Loucy (cell line): Measurements from ENCODE around the gene CTAG2.
"Not testable (repeated sequence)": the region's sequence is repeated elsewhere in the genome, so short reads cannot be mapped to it uniquely, and the experiment has no call there.

Experiments used
- H2AFZ ChIP-seq: fragments of 200-600 bp; sonication (generic); 2 replicates; pipeline ENCODE4 v1.6.0; 2016; ENCODE audit warnings: antibody characterized with exemption, mild to moderate bottlenecking, low read length, moderate library complexity
- H3F3A ChIP-seq: fragments of 200-600 bp; 2 replicates; pipeline ENCODE4 v1.6.0; 2016; ENCODE audit warnings: antibody characterized with exemption, low read depth, mild to moderate bottlenecking
- H3K27me3 ChIP-seq: fragments of 200-600 bp; sonication (generic); 2 replicates; pipeline ENCODE4 v1.6.1; 2014; ENCODE audit warnings: low read length, mild to moderate bottlenecking; ENCODE audit not compliant: insufficient read depth, poor library complexity, severe bottlenecking
- H3K36me3 ChIP-seq: fragments of 200-600 bp; sonication (generic); 2 replicates; pipeline ENCODE4 v1.6.1; 2016; ENCODE audit warnings: low read length; ENCODE audit not compliant: insufficient read depth
- H3K4me1 ChIP-seq: fragments of 200-600 bp; sonication (generic); 2 replicates; pipeline ENCODE4 v1.5.1; 2014; ENCODE audit warnings: low read length, mild to moderate bottlenecking; ENCODE audit not compliant: insufficient read depth, poor library complexity, severe bottlenecking
- H3K4me2 ChIP-seq: fragments of 200-600 bp; sonication (generic); 2 replicates; pipeline ENCODE4 v1.6.0; 2014; ENCODE audit warnings: antibody characterized with exemption, low read length, low read depth, mild to moderate bottlenecking; ENCODE audit not compliant: poor library complexity, severe bottlenecking
- H3K4me3 ChIP-seq: fragments of 200-600 bp; sonication (generic); 2 replicates; pipeline ENCODE4 v1.5.1; 2014; ENCODE audit warnings: low read length, mild to moderate bottlenecking, mixed read lengths; ENCODE audit not compliant: poor library complexity, severe bottlenecking
- H3K79me2 ChIP-seq: fragments of 200-600 bp; sonication (generic); 2 replicates; pipeline ENCODE4 v1.6.1; 2014; ENCODE audit warnings: low read length; ENCODE audit not compliant: insufficient read depth
- H3K9ac ChIP-seq: fragments of 200-600 bp; sonication (generic); 2 replicates; pipeline ENCODE4 v1.6.0; 2014; ENCODE audit warnings: mild to moderate bottlenecking, low read depth, low read length, moderate library complexity; ENCODE audit not compliant: poor library complexity, severe bottlenecking
- H3K9me2 ChIP-seq: fragments of 200-600 bp; sonication (generic); replicated peaks from 2 replicates; pipeline ENCODE4 v1.6.1; 2016; ENCODE audit warnings: low read depth, low read length, mixed read lengths
- H3K9me3 ChIP-seq: fragments of 200-600 bp; sonication (generic); 2 replicates; pipeline ENCODE4 v1.6.1; 2014; ENCODE audit warnings: mild to moderate bottlenecking, antibody characterized with exemption, low read length, low read depth; ENCODE audit not compliant: insufficient read depth
- H4K20me1 ChIP-seq: fragments of 200-600 bp; sonication (generic); 2 replicates; pipeline ENCODE4 v1.6.0; 2014; ENCODE audit warnings: antibody characterized with exemption, low read length, mild to moderate bottlenecking; ENCODE audit not compliant: insufficient read depth, poor library complexity, severe bottlenecking
- CTCF ChIP-seq: fragments of 200-600 bp; sonication (generic); conservative IDR thresholded peaks from 2 replicates; pipeline ENCODE4 v1.5.1; 2014; ENCODE audit warnings: mild to moderate bottlenecking, antibody characterized with exemption, low read length
- EZH2phosphoT487 ChIP-seq: fragments of 200-600 bp; IDR thresholded peaks from 2 replicates; pipeline ENCODE4 v1.6.1; 2018; ENCODE audit warnings: antibody characterized with exemption, mild to moderate bottlenecking, moderate library complexity, borderline replicate concordance

The CTAG2 gene

DNA sequence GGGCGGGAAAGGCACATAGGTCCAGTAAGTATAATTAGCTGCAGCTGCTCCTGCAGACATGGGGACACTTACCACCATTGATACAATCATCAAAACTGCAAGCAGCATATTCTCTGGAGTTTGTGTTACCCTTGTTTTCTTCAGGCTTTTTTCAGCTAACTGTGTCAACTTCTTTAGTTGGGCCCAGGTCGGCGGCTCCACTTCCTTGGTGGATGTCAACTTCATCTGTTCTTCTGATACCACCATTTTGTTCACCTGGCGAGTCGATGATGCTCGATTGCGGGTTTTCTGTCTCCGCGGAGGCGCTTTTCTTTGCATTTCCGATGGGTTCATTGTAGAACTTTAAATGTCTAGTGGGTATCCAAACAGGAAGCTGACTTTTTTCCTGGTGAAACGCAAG lies 42.2 kb downstream of the CTAG2 start:
- H3K9me3 ChIP-seq, H3K27me3 ChIP-seq, H2AFZ ChIP-seq, H4K20me1 ChIP-seq, H3K9ac ChIP-seq, H3K79me2 ChIP-seq, H3K9me2 ChIP-seq, H3K4me2 ChIP-seq, H3K4me3 ChIP-seq, H3F3A ChIP-seq, H3K4me1 ChIP-seq, H3K36me3 ChIP-seq: not testable (repeated sequence)

- H3K4me1 ChIP-seq, H3K9me2 ChIP-seq, H3K27me3 ChIP-seq, H3F3A ChIP-seq, H2AFZ ChIP-seq, H3K9ac ChIP-seq, H3K4me2 ChIP-seq, H4K20me1 ChIP-seq, H3K9me3 ChIP-seq, H3K36me3 ChIP-seq, H3K79me2 ChIP-seq, H3K4me3 ChIP-seq: not testable (repeated sequence)
Measured at GRCh38 chrX:154608823-154609222, 44.6 kb downstream of the CTAG2 start.

DNA sequence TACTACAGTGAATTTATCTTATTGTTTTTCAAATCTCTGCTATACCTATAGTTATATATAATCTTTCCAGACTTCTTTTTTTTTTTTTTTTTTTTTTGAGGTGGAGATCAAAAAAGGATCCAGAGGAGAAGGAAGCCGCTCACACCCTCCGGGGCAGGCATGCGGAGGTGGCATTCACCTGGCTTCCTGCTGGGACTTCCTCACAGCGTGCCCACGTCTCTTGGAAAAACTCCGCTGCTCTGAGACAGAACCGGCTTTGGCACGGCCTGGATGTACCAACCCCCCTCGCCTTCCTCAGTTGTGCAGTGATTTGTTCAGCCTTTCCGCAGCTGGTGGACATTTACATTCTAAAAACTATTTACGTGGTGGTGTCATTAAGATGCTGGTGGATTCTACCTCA lies 45.4 kb downstream of the CTAG2 start:
- H2AFZ ChIP-seq, H3K9me2 ChIP-seq, H3K4me2 ChIP-seq, H3K9ac ChIP-seq, H3K36me3 ChIP-seq, H3F3A ChIP-seq, H3K27me3 ChIP-seq, H3K4me3 ChIP-seq, H3K4me1 ChIP-seq, H3K79me2 ChIP-seq, H4K20me1 ChIP-seq, H3K9me3 ChIP-seq: not testable (repeated sequence)

- Histone ChIP-seq H3K4me1 (peaks cover 5% of the 10 kb centered on the region), H3K27me3 (no peaks in the 10 kb centered on the region), H3K4me2 (no peak overlapping the region), H3K4me3 (no peak overlapping the region), H3K9me3 (no peaks in the 10 kb centered on the region), H3F3A (no peaks in the 10 kb centered on the region), H3K79me2 (no peaks in the 10 kb centered on the region), H3K36me3 (no peaks in the 10 kb centered on the region), H2AFZ (no peak overlapping the region), H3K9me2 (no peaks in the 10 kb centered on the region), H3K9ac (no peak overlapping the region), H4K20me1 (no peaks in the 10 kb centered on the region)
- no peak for TF ChIP-seq CTCF
- TF ChIP-seq EZH2phosphoT487: no peak
Measured at GRCh38 chrX:154607370-154607769, 46.0 kb downstream of the CTAG2 start.

GRCh38 chrX:154605566-154605965 lies 47.8 kb downstream of the CTAG2 start:
- TF ChIP-seq CTCF: no peak
- no peak for TF ChIP-seq EZH2phosphoT487
- H3K9me2 ChIP-seq: no peaks in the 10 kb centered on the region
- no peaks in the 10 kb centered on the region for H3K27me3 ChIP-seq
- no peaks in the 10 kb centered on the region for H3K9me3 ChIP-seq
- H3K9ac ChIP-seq: no peak overlapping the region
- H4K20me1 ChIP-seq: no peaks in the 10 kb centered on the region
- no peak overlapping the region for H3K4me2 ChIP-seq
- H3K79me2 ChIP-seq: no peaks in the 10 kb centered on the region
- no peaks in the 10 kb centered on the region for H3F3A ChIP-seq
- H3K36me3 ChIP-seq: no peaks in the 10 kb centered on the region
- H3K4me1 ChIP-seq: peaks cover 5% of the 10 kb centered on the region
- no peak overlapping the region for H2AFZ ChIP-seq
- no peak overlapping the region for H3K4me3 ChIP-seq
